HG03354 (cell line): ENCODE results near the gene KCNMB4.

Experiments
- ATAC-seq: cut with Tn5 transposase; IDR thresholded peaks from one replicate; pipeline ENCODE4 v1.9.1; 2021; ENCODE audit warnings: mild to moderate bottlenecking; ENCODE audit not compliant: unreplicated experiment, poor library complexity, severe bottlenecking

KCNMB4 gene

GRCh38 chr12:70365648-70366518 is at the start of gene KCNMB4:
Gene KCNMB4 (plus strand): TSS chr12:70366290. CDS start chr12:70366735, 445 bp downstream.
- ATAC-seq = peak; percentile 83

GRCh38 chr12:70317781-70318180 is 48.3 kb upstream of the KCNMB4 start:
- ATAC-seq = peak; percentile 85

GRCh38 chr12:70319605-70320004 is 46.5 kb upstream of the KCNMB4 start:
- no peak for ATAC-seq

- no peak for ATAC-seq
Observed at GRCh38 chr12:70321191-70321590, 44.9 kb upstream of the KCNMB4 start.

GRCh38 chr12:70327541-70327940 is 38.5 kb upstream of the KCNMB4 start:
- ATAC-seq = no peak

GRCh38 chr12:70329728-70330127 is 36.4 kb upstream of the KCNMB4 start:
- no peak for ATAC-seq

- ATAC-seq = no peak
Observed at GRCh38 chr12:70330158-70330557, 35.9 kb upstream of the KCNMB4 start.

GRCh38 chr12:70332236-70332635 is 33.9 kb upstream of the KCNMB4 start:
- ATAC-seq = no peak

- ATAC-seq = no peak
Observed at GRCh38 chr12:70334742-70335141, 31.3 kb upstream of the KCNMB4 start.

GRCh38 chr12:70338531-70338930 is 27.6 kb upstream of the KCNMB4 start:
- ATAC-seq = no peak

- no peak for ATAC-seq
Observed at GRCh38 chr12:70351076-70351475, 15.0 kb upstream of the KCNMB4 start.

- ATAC-seq = no peak
Observed at GRCh38 chr12:70353780-70354660, 12.1 kb upstream of the KCNMB4 start.

- ATAC-seq = no peak
Observed at GRCh38 chr12:70354787-70355186, 11.3 kb upstream of the KCNMB4 start.

GRCh38 chr12:70355972-70356371 is 10.1 kb upstream of the KCNMB4 start:
- no peak for ATAC-seq

- ATAC-seq = no peak
Observed at GRCh38 chr12:70359458-70360197, 6.5 kb upstream of the KCNMB4 start.

GRCh38 chr12:70360218-70360617 is 5.9 kb upstream of the KCNMB4 start:
- no peak for ATAC-seq

GRCh38 chr12:70364695-70365397 is 1.2 kb upstream of the KCNMB4 start:
- no peak for ATAC-seq

GRCh38 chr12:70365398-70365647 is 767 bp upstream of the KCNMB4 start:
- ATAC-seq = no peak

- peak; percentile 55 for ATAC-seq
Observed at GRCh38 chr12:70366581-70367257, 629 bp downstream of the KCNMB4 start.
